HG02870 (cell line): ENCODE results near the gene MYO16.
"Not testable (repeated sequence)": the region's sequence is repeated elsewhere in the genome, so short reads cannot be mapped to it uniquely, and the experiment has no call there.

Experiments used
- ATAC-seq: cut with Tn5 transposase; IDR thresholded peaks from one replicate; pipeline ENCODE4 v1.9.1; 2021; ENCODE audit warnings: mild to moderate bottlenecking, moderate library complexity; ENCODE audit not compliant: unreplicated experiment

The MYO16 gene

DNA sequence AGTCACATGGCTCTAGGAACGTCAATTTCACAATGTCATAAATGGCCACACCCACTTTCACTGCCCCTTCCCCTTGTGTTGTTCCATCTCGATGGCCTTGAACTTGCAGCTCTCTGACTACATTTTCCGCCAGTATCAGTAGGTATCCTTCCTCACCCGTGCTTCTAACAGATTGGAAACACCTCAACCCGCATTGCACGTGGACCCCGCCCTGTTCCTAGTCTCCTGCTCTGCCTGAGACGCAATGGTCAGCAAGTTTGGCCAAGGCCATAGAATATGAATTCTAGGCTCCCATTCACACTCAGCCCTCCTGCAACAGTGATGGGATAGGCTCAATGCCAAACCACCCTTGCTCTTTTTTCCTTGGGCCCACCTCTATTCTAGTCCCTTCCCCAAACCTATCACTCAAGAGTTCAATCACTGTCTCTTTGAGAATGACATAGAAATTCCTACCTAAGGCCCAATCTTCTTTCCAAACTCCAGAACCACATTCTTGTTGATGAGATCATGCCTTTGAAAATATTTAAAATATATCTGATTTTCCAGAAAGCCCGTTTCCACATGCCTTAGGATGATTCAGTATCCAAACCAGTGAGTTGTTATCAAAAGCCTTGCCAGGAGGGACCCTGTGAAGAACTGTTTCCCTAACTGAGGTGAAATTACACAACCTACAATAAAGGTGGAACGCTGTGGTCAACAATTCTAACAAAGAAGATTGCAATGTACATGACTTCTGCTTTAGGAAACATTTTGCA is 334.6 kb downstream of the MYO16 start:
- ATAC-seq = no peak

DNA sequence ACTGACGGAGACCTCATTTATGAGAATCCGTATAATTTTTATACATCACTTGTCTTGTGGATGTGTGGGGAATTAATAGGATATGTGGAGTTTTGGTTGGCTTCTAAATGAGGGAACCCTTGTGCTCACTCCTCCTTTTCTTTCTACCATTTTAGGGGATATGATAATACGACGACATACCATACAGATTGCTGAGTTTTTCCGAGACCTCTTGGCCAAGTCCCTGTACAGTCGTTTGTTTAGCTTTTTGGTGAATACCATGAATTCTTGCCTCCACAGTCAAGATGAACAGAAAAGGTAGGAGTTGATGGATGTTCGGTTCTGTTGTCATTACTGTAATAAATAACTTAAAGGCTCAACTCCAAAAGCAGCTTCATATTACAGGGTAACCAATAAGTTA is 335.2 kb downstream of the MYO16 start:
- no peak for ATAC-seq

- no peak for ATAC-seq
These were observed 338.0 kb downstream of the MYO16 start for GRCh38 chr13:108967371-108967770.

DNA sequence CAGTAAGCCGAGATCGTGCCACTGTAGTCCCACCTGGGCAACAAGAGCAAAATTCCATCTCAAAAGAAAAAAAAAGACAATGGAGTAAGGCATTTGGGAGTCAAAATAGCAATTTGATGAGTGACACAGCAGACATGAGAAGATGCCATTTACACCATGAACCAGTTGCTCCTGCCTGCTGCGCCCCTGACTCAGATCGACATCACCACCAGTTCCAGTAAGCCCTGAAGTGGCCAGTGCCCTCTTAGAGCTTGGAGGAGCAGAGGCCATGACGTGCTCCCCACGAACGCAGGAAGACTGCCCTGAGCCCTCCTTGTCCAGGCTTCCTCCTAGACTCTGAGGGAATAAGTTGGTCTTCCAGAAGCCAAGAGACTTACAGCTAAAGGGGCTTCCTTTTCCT is 339.2 kb downstream of the MYO16 start:
- ATAC-seq = no peak

DNA sequence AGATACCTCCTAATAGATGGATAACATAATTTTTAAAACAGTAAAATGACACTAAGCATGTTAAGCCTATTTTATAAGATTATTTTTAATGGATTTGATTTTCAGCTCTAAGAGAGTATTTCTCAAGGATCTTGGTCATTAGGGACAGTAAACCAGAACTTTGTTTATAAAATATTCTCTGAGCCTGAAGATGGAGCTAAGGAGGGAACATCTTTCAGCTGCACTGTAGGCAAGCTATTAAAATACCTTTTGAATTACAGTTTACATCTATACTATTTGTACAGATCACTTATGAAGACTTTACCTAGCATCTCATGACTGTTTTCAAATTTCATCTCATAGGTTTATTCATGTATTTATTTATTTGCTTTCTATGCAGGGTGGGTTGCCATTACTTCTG is 345.3 kb downstream of the MYO16 start:
- ATAC-seq = no peak

GRCh38 chr13:108980237-108980636 is 350.8 kb downstream of the MYO16 start:
- no peak for ATAC-seq

- no peak for ATAC-seq
These were observed 352.0 kb downstream of the MYO16 start for GRCh38 chr13:108981407-108981806.

DNA sequence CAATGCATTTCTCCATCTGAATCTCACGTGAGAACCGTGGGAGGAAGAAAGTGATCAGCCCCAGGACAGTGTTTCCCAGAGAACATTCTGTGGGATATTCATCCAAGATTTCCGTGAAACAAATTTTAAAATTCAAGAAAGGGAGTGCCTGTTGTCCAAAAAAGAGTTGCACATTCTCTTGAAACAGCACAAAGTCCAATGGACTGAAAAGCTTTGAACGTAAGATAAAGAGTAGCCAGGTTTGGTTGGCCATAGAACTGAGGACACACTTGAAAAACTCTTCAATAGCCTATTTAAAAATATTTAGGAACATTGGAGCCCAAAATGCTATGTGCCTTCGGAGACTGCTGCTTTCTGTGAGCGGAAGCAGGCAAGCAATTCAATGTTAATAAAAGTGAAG is 353.9 kb downstream of the MYO16 start:
- no peak for ATAC-seq

GRCh38 chr13:108984251-108984920 is 355.0 kb downstream of the MYO16 start:
- no peak for ATAC-seq

GRCh38 chr13:108985166-108985565 is 355.8 kb downstream of the MYO16 start:
- no peak for ATAC-seq

GRCh38 chr13:108987517-108987916 is 358.1 kb downstream of the MYO16 start:
- no peak for ATAC-seq

- no peak for ATAC-seq
These were observed 358.5 kb downstream of the MYO16 start for GRCh38 chr13:108987944-108988343.

DNA sequence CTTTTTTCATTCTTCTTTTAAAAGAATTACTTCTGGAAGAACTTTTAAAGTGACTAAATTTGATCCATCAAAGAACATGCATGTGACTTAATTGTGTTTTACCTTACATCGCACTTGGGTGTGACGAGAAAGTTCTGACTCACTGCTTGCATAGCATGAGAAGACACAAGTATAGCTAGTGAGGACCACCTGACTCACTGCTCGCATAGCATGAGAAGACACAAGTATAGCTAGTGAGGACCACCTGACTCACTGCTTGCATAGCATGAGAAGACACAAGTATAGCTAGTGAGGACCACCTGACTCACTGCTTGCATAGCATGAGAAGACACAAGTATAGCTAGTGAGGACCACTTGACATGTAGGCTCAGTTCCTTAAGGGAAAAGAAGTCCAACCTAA is 362.0 kb downstream of the MYO16 start:
- not testable (repeated sequence) for ATAC-seq

DNA sequence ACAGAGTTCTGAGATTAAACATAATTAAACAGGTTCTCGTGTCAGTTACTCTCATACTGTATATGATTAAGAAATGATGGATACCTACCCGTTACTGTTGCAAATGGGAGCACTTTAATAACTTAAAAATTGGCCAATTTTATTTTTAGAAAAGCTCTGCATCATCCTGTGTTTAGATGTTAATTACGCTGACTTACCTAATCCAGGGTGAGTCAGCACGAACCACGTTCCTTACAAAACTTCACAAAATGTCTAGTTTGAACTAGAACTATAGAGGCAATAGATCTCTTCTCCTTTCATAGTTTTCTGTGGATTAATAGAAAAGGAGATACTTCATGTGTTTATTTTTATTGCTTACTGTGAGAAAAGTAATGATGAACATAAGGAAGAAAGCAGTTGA is 363.9 kb downstream of the MYO16 start:
- ATAC-seq = no peak

DNA sequence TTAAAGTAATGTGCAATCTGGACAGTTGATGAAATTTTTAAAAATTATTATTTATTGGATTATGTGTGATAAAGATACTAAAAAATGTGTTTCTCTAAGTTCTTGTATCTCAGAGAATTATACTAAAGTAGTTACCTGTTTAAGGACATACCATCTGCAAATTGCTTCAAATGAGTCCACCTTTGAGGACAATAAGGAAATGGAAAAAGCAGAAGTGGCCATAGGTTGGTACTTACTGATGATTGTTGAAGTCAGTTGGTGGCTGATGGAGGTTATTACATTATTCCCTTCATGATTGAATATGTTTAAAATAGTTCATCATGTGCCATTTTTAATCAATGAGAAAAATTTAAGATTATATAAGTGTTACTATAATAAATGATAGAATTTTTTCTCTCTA is 367.0 kb downstream of the MYO16 start:
- ATAC-seq = no peak

DNA sequence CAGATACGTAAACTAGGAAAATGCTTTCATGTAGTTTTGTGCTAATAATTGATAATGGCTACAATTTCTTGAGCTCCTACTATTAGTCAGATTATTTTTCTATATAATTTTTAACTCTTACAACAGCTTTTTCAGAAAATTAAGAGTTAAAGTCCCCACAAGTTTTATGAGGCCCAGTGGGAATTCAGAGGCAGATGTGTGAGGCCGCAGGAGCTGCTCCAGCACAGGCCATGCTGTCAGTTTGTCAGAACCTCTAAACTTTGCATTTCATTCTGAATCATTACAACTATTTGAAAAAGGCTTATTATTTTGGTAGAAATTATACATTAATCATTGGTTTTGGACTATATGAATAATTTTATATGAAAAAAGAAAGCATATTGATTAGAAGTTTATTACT is 370.8 kb downstream of the MYO16 start:
- ATAC-seq = no peak

DNA sequence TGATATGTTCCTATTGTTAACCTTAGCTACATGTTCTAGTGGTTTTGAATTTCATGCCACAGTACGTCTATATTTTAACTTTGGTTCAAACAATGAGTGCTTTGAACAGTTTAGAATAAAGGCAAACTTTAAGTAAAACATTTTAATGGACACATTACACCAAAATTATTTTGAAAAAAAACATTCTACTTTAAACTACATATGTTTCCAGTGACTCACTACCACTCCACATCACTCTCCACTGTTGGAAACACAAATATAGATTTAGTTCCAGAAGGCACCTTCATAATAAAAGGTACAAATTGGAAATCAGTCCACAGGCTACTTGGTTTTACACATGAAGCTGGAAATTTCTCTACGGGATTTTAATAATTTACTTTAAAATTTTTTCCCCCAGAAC is 373.5 kb downstream of the MYO16 start:
- ATAC-seq = no peak

DNA sequence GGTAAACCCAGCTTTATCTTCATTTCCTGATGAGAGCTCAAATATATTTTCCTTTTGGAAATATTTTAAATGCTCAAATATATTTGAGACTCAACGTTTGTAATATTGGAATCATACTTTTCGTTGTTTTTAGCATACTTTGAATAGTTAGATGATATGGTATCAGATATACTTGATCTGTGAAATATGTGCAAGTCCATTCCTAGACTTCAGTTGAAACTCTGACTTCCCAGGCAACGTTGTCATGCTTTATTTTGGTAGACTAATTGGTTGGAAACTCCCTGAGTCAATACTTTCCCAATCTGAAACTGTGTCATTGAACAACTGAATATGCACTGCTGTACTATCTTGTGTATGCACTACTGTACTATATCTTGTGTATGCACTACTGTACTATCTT is 378.5 kb downstream of the MYO16 start:
- ATAC-seq = no peak

DNA sequence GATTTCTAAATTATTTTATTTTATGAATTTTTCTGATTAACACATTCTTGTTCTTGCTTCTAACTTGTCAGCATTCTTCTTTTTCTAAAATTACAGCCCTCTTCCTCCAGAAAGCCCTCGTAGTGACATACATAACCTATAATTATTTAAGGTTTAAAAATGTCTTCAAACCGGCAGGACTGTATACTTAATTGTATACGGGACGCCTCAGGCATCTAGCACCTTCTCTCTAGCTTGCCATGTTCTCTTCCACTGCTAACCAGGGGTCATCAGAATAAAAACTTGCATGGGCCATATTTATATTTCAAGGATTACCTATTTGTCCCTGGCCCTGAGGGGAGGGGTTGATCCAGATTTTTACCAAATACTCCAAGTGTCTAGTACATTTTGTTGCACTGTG is 380.3 kb downstream of the MYO16 start:
- ATAC-seq = no peak

- no peak for ATAC-seq
These were observed 381.5 kb downstream of the MYO16 start for GRCh38 chr13:109010912-109011311.

GRCh38 chr13:109012115-109012514 is 382.7 kb downstream of the MYO16 start:
- ATAC-seq = no peak

DNA sequence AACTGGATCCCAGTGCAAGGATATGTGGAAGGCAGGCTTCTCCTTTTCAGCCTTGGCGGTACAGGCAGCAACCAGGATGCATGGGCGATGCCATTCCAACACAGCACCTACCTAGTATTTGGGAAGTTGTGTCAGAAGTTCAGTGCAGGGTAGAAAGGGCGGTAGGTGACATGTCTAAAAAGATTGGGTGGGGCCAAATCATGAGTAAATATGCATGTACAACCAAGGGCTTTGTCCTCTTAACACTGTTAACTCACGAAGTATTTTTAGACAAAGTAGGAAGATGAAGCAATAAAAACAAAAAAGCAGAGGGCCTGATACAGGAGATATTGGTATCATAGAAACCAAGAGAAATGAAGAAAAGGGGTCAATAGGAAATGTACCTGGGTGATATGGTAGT is 392.1 kb downstream of the MYO16 start:
- ATAC-seq = no peak

- no peak for ATAC-seq
These were observed 395.2 kb downstream of the MYO16 start for GRCh38 chr13:109024611-109025010.
